HUES64 (cell line): ENCODE measurements around the gene ODR4.
"Not testable (repeated sequence)": the region's sequence is repeated elsewhere in the genome, so short reads cannot be mapped to it uniquely, and the experiment has no call there.

Experiments used
- H3K27ac ChIP-seq: 2 replicates; pipeline ENCODE4 v1.7.0; 2013; ENCODE audit warnings: low read depth, low read length, inconsistent platforms
- H3K27me3 ChIP-seq: 2 replicates; pipeline ENCODE4 v1.6.1; 2013; ENCODE audit warnings: mild to moderate bottlenecking, low read length; ENCODE audit not compliant: insufficient read depth
- H3K36me3 ChIP-seq: 2 replicates; pipeline ENCODE4 v1.6.1; 2013; ENCODE audit warnings: mild to moderate bottlenecking, low read length; ENCODE audit not compliant: insufficient read depth
- H3K4me1 ChIP-seq: 2 replicates; pipeline ENCODE4 v1.6.1; 2013; ENCODE audit warnings: mild to moderate bottlenecking, low read length, moderate library complexity; ENCODE audit not compliant: insufficient read depth
- H3K4me3 ChIP-seq: 2 replicates; pipeline ENCODE4 v1.5.1; 2013; ENCODE audit warnings: mild to moderate bottlenecking, low read length, moderate library complexity
- H3K9ac ChIP-seq: 2 replicates; pipeline ENCODE4 v1.6.1; 2013; ENCODE audit warnings: mild to moderate bottlenecking, low read depth, low read length
- H3K9me3 ChIP-seq: 2 replicates; pipeline ENCODE4 v1.6.1; 2013; ENCODE audit warnings: low read depth, low read length; ENCODE audit not compliant: insufficient read depth
- WGBS: fragments of 150-250, 120-280 bp; methylation state at CpG from one replicate; pipeline ENCODE4 v1.1.7; 2013; ENCODE audit warnings: missing lambda C conversion rate; 5-methylcytosine and 5-hydroxymethylcytosine counted together

ODR4 gene

DNA sequence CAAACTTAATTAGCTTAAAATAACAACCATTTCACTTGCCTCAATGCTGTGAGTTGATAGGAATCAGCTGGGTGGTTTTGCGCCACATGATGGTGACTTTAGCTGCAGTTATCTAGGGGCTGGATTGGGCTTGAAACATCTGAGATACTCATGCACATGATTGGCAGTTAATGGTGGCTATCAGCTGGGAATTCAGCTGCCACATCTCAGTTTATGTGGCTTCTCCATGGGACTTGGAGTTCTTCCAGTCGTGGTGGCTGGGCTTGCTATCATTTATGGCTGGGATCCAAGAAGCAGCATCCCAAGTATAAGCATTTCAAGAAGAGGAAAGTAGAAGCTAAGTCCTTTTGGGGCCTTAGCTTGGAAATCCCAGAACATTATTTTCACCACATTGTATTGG, 48.9 kb downstream of the ODR4 start:
- Histone ChIP-seq H3K9ac (no peak overlapping the region), H3K27me3 (no peaks in the 10 kb centered on the region), H3K4me3 (no peak overlapping the region), H3K4me1 (no peaks in the 10 kb centered on the region), H3K27ac (no peak overlapping the region), H3K36me3 (peaks cover 14% of the 10 kb centered on the region), H3K9me3 (no peaks in the 10 kb centered on the region)
- WGBS = 98% methylated on average over 2 of the region's 2 CpGs

DNA sequence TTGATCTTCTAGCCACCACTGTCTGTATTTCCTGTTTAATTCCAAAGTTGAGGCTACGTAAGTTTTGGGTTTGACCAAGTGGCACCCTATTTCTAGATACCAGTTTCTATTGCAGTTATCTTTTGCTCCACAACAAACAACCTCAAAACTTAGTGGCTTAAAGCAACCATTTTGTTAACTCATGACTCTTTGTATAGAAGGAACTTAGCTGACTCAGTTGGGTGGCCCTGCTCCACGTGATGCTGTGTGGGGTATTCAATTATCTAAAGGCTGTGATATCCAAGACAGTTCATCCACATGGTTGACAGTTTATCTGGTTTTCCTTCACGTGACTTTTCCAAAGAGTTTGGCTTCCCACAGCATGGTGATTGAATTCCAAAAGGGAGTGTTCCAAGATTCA, 50.5 kb downstream of the ODR4 start:
- Histone ChIP-seq H3K27me3 (no peaks in the 10 kb centered on the region), H3K9me3 (no peaks in the 10 kb centered on the region), H3K9ac (no peak overlapping the region), H3K27ac (no peak overlapping the region), H3K36me3 (no peaks in the 10 kb centered on the region), H3K4me3 (no peak overlapping the region), H3K4me1 (no peaks in the 10 kb centered on the region)
- 92% methylated on average over 3 of the region's 3 CpGs for WGBS

DNA sequence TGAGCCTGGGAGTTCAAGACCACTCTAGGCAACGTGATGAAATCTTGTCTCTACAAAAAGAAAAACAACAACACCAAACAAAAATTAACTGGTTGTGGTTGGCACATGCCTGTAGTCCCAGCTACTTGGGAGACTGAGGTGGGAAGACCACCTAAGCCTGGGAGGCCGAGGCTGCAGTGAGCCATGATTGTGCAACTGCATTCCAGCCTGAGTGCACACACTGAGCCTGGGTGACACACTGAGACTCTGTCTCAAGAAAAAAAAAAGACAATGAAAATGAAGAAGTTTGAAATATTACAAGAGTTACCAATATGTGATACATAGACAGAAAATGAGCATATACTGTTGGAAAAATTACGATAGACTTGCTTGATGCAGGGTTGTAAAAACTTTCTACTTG, 53.4 kb downstream of the ODR4 start:
- Histone ChIP-seq H3K36me3 (no peaks in the 10 kb centered on the region), H3K4me1 (no peaks in the 10 kb centered on the region), H3K4me3 (no peak overlapping the region), H3K9me3 (no peaks in the 10 kb centered on the region), H3K27ac (no peak overlapping the region), H3K27me3 (no peaks in the 10 kb centered on the region), H3K9ac (no peak overlapping the region)
- 78% methylated on average over 3 of the region's 3 CpGs for WGBS

DNA sequence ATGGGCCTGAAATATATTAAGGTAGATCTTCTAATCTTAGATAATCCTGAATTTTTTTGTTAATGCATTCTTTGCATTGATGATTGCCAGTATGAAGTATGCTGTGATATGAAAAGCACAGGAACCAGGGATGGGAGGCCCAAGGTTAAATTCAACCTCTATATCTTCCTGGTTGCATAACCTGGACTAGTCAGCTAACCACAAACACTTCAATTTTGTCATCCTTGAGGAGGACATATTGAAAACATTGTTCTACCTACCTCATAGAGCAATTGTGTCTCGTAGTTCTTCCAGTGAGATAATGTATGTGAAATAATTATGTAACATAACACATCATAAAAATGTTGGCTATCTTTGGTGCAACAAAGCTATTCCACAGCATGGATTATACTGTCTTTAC, 59.7 kb downstream of the ODR4 start:
- H3K9ac ChIP-seq = no peak overlapping the region
- H3K4me3 ChIP-seq = no peak overlapping the region
- no peaks in the 10 kb centered on the region for H3K27me3 ChIP-seq
- WGBS = no CpG with 5 or more reads among the region's 1 CpG
- no peak overlapping the region for H3K27ac ChIP-seq
- no peaks in the 10 kb centered on the region for H3K36me3 ChIP-seq
- no peaks in the 10 kb centered on the region for H3K9me3 ChIP-seq
- H3K4me1 ChIP-seq = peaks cover 5% of the 10 kb centered on the region; the same call in 1 of the 2 replicates

DNA sequence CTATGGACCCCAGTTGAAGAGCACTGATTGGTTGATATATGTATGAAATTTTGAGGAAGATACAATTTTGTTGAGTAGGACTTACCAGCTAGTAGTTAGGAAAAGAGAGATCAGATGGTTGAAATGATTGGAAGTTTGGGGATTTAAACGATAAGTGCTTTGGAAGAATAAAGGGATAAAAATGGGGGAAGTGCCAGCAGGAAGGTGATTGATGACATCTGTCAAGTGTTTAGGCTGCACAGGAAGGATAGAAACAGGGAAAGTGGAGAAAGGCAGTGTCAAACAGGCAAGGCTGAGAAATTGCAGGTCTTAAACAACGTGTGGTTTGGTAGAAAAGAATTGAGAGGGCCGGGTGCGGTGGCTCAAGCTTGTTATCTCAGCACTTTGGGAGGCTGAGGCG, 62.9 kb downstream of the ODR4 start:
- Histone ChIP-seq H3K27me3 (no peaks in the 10 kb centered on the region), H3K9me3 (no peaks in the 10 kb centered on the region), H3K36me3 (no peaks in the 10 kb centered on the region), H3K27ac (no peak overlapping the region), H3K4me3 (no peak overlapping the region), H3K4me1 (peaks cover 11% of the 10 kb centered on the region; the same call in 1 of the 2 replicates), H3K9ac (no peak overlapping the region)
- WGBS = 91% methylated on average over 5 of the region's 5 CpGs

DNA sequence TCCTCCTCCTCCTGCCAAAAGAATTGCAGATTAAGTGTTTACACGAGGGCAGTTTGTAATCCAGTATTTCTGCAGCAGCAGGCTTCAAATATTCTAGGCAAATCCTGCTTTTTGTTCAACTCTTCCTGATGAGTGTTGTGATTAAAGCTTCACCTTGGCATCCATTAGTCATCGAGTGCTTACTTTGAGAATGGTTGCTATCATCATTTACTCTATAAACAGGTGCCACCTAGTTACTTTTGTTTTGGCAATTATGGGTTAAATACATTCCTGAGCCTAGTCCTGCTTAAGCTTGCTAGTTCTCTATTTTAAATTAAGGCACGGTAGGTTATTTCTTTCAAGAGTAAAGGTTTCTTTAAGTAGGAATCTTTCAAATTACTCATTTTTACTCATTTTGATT, 64.9 kb downstream of the ODR4 start:
- H3K9ac ChIP-seq = no peak overlapping the region
- H3K27me3 ChIP-seq = no peaks in the 10 kb centered on the region
- H3K36me3 ChIP-seq = no peaks in the 10 kb centered on the region
- H3K4me3 ChIP-seq = no peak overlapping the region
- no peak overlapping the region for H3K27ac ChIP-seq
- 82% methylated on average over 3 of the region's 3 CpGs for WGBS
- H3K4me1 ChIP-seq = peaks cover 11% of the 10 kb centered on the region; the same call in 1 of the 2 replicates
- H3K9me3 ChIP-seq = no peaks in the 10 kb centered on the region

DNA sequence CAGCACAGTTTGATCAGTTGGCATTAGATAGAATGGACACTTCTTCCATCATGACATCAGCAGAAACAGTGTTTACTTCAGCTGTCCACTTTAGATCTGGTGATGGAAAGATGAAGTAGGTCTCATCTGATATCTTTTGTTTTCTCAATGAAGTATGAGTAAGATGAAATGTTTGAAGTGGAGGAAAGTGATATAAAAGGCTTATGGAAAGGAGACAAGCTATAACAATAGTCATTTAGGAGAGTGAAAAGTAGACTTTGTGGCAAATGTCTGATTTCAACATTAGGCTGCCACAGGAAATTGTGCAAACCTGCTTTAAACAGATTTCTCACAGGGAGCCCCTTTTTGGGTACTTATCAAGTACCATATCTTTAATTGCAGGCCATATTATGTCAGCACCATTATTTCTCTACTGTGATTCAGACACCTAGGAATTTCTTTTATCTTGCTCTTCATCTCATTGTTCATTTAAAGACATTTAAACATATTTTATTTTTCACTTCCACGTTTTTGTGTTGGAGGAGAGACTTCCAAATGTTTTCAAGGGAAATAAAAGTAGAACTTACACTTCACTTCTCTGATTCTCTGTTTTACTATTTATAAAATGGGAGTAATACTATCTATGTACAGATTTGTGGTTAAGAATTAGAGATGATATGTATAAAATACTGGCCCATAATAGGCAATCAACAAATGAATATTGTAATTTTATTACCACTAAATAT, 67.2 kb downstream of the ODR4 start:
- no peak overlapping the region for H3K27ac ChIP-seq

DNA sequence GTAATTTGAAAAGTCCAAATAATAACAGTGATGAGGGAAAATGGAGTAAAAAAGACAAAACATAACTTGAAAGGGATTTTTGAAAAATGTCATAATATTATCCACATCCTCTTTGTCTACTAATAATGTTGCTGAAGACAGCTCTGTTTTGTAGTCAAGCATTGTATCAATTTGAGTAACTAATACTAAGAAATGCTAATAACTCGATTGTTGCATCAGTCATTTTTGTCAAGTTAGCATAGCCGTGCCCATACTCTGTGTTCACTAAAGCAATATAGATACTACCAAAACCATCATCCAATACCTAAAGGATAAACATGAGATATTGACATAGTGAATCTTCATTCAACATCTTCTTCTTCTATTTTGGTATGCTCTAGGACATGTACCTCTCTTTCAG, 68.0 kb downstream of the ODR4 start:
- H3K9ac ChIP-seq = no peak overlapping the region
- H3K9me3 ChIP-seq = no peaks in the 10 kb centered on the region
- no peaks in the 10 kb centered on the region for H3K27me3 ChIP-seq
- no peak overlapping the region for H3K4me3 ChIP-seq
- no peaks in the 10 kb centered on the region for H3K36me3 ChIP-seq
- H3K27ac ChIP-seq = no peak overlapping the region
- peaks cover 11% of the 10 kb centered on the region; the same call in 1 of the 2 replicates for H3K4me1 ChIP-seq
- 100% methylated on average over 2 of the region's 2 CpGs for WGBS

More for the DNA sequence above, 67.2 kb downstream of the ODR4 start:
- Histone ChIP-seq H3K4me3 (no peak overlapping the region), H3K4me1 (peaks cover 11% of the 10 kb centered on the region; the same call in 1 of the 2 replicates), H3K9ac (no peak overlapping the region), H3K36me3 (no peaks in the 10 kb centered on the region), H3K9me3 (no peaks in the 10 kb centered on the region), H3K27me3 (no peaks in the 10 kb centered on the region)
- WGBS = no CpG with 5 or more reads among the region's 1 CpG

DNA sequence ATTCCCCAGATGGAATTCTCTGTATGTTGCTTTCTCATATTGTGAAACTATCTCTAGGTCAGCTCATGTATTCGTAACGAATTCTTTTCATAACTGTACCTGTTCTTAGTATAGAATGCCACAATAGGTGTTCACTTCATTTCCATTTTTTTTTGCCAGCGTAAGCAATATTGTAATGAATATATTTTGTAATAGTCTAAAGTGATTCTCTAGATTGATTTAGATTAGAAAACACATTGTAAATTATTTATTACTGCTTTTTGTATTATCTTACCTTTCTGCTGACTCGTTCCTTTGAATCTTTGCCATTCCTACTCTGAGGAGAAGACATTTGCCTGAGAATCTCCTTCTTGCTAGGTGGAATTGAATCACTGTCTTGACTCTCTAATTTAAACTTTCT, 70.5 kb downstream of the ODR4 start:
- 92% methylated on average over 3 of the region's 4 CpGs for whole genome bisulfite sequencing
- Histone ChIP-seq H3K9me3 (no peaks in the 10 kb centered on the region), H3K27me3 (no peaks in the 10 kb centered on the region), H3K4me3 (no peak overlapping the region), H3K36me3 (no peaks in the 10 kb centered on the region), H3K27ac (no peak overlapping the region), H3K4me1 (no peaks in the 10 kb centered on the region), H3K9ac (no peak overlapping the region)

DNA sequence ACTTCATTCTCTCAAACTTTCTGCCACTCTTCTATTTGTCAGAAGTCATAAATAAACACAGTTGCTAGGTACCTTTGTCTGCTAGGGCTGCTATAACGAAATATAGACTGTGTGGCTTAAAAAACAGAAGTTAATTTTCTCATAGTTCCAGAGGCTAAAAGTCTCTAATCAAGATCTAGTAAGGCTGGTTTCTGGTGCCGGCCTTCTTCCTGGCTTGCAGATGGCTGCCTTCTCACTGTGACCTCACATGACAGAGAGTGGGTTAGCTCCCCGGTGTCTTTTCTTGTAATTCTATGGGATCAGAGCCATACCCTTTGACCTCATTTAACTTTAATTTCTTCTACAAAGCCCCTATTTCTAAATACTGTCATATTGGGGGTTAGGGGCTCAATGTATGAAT, 79.3 kb downstream of the ODR4 start:
- no peaks in the 10 kb centered on the region for H3K36me3 ChIP-seq
- H3K4me3 ChIP-seq = no peak overlapping the region
- WGBS = 91% methylated on average over 3 of the region's 3 CpGs
- H3K27ac ChIP-seq = no peak overlapping the region
- H3K4me1 ChIP-seq = no peaks in the 10 kb centered on the region
- H3K9ac ChIP-seq = no peak overlapping the region
- H3K27me3 ChIP-seq = no peaks in the 10 kb centered on the region
- H3K9me3 ChIP-seq = no peaks in the 10 kb centered on the region

DNA sequence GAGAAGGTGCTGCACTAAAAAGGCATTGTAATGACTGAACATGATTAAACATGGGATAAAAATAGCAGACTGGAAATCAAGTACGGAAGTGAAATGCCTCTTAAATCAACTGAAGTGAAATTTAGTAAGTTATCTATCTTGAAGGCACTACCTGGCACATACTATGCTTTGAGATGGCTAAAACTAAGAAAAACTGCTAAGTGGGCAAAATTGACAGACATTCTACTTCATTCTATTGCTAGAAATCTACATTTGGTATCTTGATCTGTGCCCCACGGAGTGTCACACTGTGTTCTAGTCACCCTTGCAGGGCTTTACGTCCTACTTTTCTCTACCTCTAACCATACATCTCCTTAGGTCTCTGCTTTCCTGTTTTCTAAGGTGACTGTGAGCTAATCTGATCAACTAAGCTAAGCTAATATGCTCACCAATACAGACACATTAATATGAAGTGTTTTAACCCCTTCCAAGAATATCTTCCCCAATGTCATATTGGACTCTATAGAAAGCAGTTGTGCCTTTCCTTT, 81.2 kb downstream of the ODR4 start:
- Histone ChIP-seq H3K27me3 (no peaks in the 10 kb centered on the region), H3K36me3 (no peaks in the 10 kb centered on the region), H3K4me3 (no peak overlapping the region), H3K9ac (no peak overlapping the region), H3K9me3 (no peaks in the 10 kb centered on the region), H3K4me1 (no peaks in the 10 kb centered on the region), H3K27ac (no peak overlapping the region)
- WGBS = 89% methylated on average over 3 of the region's 3 CpGs

DNA sequence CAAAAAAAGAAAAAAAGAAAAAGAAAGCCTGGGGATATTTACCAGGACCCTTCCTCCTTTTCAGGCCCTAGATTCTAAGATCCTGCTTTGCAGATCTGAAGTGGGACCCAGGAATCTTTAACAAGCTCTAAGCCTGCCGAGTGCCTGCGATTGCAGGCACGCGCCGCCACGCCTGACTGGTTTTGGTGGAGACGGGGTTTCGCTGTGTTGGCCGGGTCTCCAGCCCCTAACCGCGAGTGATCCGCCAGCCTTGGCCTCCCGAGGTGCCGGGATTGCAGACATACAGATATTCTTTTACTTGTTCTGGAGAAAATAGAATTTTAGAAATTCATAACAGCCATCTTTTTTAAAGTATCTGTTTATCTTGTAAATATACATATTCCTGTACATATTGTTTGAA, 83.5 kb downstream of the ODR4 start:
- not testable (repeated sequence) for H3K9me3 ChIP-seq

More for the DNA sequence above, 83.5 kb downstream of the ODR4 start:
- not testable (repeated sequence) for H3K4me3 ChIP-seq, H3K4me1 ChIP-seq, H3K27ac ChIP-seq, H3K36me3 ChIP-seq, H3K9ac ChIP-seq, H3K27me3 ChIP-seq
- WGBS = 98% methylated on average over 13 of the region's 14 CpGs
